GM20431 (cell line): ENCODE results near the gene TLE6.
"Not testable (repeated sequence)": the region's sequence is repeated elsewhere in the genome, so short reads cannot be mapped to it uniquely, and the experiment has no call there.

Experiments
- in situ Hi-C: fragments of 300-500 bp; cut with MseI, MboI; formaldehyde crosslinking; loops from one replicate; pipeline ENCODE4 v1.15.0; 2020; ENCODE audit warnings: low sequenced_read_pairs; ENCODE audit not compliant: unreplicated experiment

The TLE6 gene

DNA sequence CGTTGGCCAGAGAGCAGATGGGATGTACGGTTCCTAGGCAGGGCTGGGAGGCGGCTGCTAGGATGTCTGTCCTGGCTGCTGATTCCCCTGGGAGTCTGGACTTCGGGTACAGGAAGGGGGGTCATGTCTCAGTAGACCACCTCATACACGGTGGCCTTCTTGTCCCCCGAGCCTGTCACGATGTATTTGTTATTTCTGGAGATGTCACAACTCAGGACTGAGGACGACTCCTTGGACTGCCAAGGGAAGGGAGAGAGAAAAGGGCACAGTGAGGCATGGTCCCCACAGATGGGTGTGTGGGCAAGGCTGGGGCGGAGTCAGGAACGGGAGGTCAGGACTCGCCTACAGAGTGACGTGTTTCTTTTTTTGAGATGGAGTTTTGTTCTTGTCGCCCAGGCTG, 20.4 kb downstream of the TLE6 start:
- in situ Hi-C loops: no loop called here

- in situ Hi-C loops: no loop called here
Measured at GRCh38 chr19:2998642-2999041, 21.3 kb downstream of the TLE6 start.

DNA sequence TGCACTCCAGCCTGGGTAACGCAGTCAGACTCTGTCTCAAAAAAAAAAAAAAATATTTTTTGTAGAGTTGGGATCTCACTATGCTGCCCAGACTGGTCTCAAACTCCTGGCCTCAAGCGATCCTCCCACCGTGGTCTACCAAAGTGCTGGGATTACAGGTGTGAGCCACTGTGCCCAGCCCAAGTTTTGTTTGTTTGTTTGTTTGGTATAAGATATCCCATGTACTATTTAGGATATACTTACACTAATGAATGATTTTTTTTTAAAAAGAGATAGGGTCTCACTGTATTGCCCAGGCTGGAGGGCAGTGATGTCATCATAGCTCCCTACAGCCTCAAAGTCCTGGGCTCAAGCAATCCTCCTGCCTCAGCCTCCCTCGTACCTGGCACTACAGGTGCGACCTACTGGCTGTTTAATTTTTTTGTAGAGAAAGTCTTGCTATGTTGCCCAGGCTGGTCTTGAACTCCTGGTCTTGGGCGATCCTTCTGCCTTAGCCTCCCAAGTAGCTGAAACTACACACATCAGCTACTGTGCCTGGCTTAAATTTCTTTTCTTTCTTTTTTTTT, 24.0 kb downstream of the TLE6 start:
- in situ Hi-C loops: no loop called here

GRCh38 chr19:3003046-3003445, 25.7 kb downstream of the TLE6 start:
- in situ Hi-C loops: no loop called here

DNA sequence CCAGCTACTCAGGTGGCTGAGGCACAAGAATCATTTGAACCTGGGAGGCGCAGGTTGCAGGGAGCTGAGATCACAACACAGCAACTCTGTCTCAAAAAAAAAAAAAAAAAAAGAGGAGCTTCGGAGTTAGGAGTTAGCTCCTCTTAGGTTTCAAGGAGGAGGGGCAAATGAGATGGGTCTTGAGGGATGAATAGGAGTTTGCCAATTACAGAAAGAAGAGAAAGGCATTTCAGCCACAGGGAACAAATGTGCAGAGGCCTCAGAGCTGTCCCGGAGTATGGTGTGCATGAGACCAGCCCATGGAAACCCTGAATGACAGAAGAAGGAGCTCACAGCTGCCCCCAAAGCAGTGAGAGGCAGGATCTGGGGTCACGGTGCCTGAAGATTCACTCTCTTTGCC, 27.2 kb downstream of the TLE6 start:
- in situ Hi-C loops: no loop called here

- in situ Hi-C loops: no loop called here
Measured at GRCh38 chr19:3005345-3005744, 28.0 kb downstream of the TLE6 start.

- in situ Hi-C loops: no loop called here
Measured at GRCh38 chr19:3006075-3006767, 28.9 kb downstream of the TLE6 start.

DNA sequence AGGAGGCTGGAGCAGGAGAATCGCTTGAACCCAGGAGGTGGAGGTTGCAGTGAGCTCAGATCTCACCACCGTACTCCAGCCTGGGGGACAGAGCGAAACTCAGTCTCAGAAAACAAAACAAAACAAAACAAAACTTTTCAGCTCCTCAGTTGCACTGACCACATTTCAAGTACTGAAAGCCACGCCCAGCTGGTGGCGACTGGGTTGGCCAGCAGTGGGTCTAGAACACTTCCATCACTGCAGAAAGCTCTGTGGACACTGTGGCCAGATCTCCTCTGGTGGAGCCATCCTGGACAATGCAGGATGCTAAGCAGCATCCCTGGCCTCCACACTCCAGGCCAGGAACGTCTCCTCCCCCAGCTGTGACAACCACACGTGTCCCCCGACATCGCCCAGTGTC, 30.6 kb downstream of the TLE6 start:
- in situ Hi-C loops: no loop called here

- in situ Hi-C loops: no loop called here
Measured at GRCh38 chr19:3008994-3009393, 31.6 kb downstream of the TLE6 start.

DNA sequence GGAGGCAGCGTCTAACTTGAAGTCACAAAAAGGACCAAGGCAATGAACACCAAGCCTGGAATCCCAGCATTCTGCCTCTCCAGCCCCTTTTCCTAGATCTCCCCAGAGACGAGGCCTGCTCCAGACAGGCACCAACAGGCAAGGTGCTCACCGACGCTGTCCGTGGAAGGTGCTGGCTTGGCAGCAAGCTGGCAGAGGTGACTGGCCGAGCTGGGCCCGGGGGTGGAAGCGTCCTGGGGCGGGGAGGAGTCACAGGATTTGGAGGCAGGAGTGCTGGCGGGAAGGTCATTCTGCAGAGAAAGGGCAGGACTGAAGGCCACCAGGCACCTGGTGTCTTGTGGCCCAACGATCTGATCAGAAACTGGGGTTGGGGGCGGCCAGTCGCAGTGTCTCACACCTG, 33.5 kb downstream of the TLE6 start:
- in situ Hi-C loops: no loop called here

- in situ Hi-C loops: not testable (repeated sequence)
Measured at GRCh38 chr19:3012059-3012458, 34.7 kb downstream of the TLE6 start.

DNA sequence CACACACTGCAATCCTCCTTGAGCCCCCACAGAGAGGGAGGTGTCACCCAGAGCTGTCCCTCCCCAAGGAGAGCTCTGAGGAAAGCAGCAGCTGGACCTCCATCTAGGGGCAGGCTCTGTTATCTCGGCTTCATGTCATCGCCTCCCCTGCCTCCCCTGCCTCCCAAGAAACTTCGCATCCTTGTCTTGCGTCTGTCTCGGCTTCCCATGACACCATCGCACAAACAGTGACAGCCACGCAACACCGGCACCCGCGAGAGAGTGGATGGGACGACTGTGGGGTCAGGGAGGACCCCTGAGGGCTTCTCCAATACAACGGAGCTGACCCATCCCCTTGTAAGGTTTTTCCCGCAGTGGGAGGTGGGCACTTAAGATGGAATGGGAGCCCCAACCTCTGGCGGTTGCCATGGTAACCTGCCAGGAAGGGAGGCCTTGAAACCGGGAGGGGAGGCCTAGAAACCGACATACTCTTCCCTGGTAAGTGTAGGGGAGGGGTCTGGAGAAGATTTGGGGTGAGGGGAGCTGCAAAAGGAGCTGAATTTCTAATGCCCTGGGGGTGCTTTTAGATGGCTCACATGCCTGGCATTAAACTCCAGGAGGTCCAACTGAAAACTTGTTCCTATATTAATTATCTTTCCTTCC, 35.4 kb downstream of the TLE6 start:
- in situ Hi-C loops: no loop called here

DNA sequence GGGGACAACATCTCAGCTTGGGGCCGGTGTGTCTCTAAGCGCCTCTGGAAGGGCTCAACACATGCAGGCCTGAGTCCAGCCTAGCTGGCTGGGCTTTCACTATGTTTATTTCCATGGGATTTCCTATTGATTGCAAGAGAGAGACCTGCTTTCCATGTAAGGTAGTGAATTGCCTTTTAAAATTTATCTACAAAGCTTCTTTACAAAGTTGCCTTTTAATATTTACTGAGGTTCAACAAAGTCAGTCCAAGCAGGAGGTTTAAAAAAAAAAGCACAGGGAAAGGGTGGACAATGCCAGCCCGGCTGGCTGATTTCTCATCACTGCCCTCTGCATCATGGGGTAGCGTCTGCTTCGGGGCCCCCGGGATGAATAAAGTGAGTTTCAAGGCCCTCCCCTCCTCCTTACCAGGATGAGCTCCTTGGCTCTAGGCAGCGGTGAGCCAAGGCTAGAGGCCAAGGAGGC, 35.9 kb downstream of the TLE6 start:
- in situ Hi-C loops: no loop called here

- in situ Hi-C loops: no loop called here
Measured at GRCh38 chr19:3014135-3014534, 36.8 kb downstream of the TLE6 start.

DNA sequence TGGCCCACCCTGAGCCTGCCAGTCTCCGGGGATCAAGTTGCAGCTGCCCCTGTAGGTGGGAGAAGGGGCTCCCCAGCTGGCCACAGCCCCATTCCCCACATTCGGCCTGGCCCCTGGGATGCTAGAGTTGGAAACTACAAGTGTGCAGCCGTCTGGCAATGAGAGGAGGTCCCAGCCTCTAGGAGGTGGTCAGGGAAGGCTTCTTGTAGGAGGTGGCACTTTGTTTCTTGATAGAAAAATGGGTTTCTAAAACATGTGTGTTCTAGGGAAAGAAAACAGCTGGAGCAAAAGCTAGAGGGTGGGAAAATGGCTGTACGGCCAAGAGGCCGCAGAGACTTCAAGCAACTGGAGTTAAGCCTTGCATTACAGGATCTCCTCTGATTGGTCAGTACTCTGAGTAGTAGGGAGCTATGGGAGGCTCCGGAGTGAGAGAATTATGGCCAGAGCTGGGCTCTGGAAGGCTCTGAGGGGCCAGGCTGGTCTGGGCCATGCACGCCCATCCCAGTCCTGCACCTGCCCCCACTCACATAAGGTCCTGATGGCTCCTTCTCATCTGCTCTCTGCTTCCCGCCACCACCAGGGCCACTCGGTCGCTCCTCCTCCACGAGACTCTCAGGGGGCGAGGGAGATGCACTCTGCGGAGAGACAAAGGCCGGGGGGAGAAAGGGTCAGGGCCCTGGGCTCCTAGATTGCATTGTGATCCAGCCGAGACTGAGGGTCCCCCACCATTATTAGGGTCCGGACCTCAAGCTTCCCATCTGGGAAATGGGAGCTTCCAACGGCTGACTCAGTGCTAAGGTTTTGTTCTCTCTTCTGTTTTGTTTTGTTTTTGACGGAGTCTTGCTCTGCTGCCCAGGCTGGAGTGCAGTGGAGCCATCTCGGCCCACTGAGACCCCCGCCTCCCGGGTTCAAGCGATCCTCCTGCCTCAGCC, 38.0 kb downstream of the TLE6 start:
- in situ Hi-C loops: no loop called here

- in situ Hi-C loops: no loop called here
Measured at GRCh38 chr19:3017923-3018322, 40.6 kb downstream of the TLE6 start.

DNA sequence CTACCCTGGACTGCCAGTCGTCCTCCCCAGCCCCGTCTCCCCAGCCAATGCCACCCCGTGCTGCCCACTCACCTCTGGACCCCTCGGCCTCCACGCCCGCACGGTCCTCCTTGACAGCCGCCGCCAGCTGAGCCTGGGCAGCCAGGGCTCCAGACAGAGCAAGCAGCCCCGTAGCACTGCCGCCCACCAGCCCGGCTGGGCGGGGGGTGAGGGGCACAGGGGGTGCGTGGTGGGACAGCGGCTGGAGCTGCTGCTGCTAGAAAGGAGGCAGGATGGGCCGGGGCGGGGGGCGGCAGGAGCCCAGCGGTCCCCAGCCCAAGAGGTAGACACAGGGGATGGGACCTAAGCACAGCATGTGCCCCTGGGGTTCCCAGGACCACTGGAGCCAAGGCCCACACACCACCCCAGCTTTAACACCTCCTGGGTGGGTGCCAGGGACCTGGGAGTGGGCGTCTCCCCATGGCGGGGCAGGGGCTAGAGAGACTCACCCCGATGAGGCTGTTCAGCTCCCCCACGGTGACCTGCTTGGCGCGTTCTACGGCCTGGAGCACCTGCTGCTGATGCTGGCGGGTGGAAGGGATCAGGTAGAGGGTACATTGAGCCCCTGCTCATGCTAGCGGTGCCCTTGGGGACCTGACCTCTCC, 42.0 kb downstream of the TLE6 start:
- in situ Hi-C loops: no loop called here

DNA sequence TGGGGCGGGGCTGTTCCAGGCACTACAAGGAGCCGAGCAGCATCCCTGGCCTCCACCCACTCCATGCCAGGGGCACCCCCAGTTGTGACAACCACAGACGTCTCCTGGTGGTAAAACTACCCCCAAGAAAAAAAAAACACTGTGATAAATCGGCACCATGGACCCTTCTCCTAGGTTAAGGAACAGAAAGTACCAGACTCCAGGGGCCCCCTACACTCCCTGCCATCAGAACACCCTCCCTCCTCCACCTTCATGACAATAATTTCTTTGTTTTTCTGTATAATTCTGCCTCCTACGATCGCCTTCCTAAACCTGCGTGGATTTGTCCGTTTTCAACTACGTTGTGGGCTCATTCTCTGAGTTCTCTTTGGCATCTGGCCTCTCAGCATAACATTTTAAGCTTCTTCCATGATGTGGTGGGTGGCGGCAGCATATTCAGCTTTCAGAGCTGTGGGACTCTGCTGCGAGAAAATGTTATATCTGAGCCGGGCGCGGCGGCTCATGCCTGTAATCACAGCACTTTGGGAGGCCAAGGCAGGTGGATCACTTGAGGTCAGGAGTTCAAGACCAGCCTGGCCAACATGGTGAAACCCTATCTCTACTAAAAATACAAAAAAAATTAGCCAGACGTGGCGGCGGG, 43.1 kb downstream of the TLE6 start:
- in situ Hi-C loops: no loop called here

DNA sequence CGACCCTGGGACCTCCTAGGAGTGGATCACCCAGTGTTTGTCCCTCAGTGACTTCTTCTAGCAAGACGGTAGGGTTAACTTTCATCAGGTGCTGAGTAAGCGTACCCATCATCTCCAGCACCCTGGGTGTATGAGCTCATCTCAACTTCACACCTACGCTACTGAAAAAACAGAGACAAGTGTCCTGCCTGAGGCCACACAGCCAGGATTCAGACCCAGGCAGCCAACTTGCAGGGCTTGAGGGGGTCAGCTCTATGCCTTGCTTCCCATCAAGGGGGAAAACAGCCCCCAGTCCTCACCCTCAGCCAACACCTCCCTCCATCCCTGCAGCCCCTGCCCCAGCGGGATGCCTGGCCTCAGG, 47.1 kb downstream of the TLE6 start:
- in situ Hi-C loops: no loop called here
